Activated CD4-positive, alpha-beta memory T cell treated with anti-CD3 and anti-CD28 coated beads for 36 hours (primary cell): ENCODE results near the gene DNAH17. TPM values are rescaled to one million over a fixed set of nuclear protein-coding genes. Genes with fewer than 3 reads are reported as not detected.

Source experiments
- CTCF ChIA-PET: fragments of 350-600 bp; sonication (Branson Sonifier 250); formaldehyde crosslinking; loops from one replicate; lab custom pipeline; 2021; ENCODE audit warnings: antibody characterized with exemption, inconsistent platforms; lab: Charles Lee
- POLR2A ChIA-PET: fragments of 350-600 bp; sonication (Branson Sonifier 250); formaldehyde crosslinking; loops from one replicate; lab custom pipeline; 2021; ENCODE audit warnings: antibody characterized with exemption; lab: Charles Lee
- DNase-seq: peaks from one replicate; pipeline ENCODE4 v3.0.0-alpha.2; 2020
- H3K27ac Mint-ChIP-seq: one replicate; pipeline ENCODE4 v1.8.0; 2021; ENCODE audit warnings: mixed read lengths
- H3K27me3 Mint-ChIP-seq: one replicate; pipeline ENCODE4 v1.8.0; 2021; ENCODE audit warnings: mixed read lengths
- H3K36me3 Mint-ChIP-seq: one replicate; pipeline ENCODE4 v1.8.0; 2021; ENCODE audit warnings: mixed read lengths
- H3K4me1 Mint-ChIP-seq: one replicate; pipeline ENCODE4 v1.8.0; 2021; ENCODE audit warnings: low read depth, mixed read lengths
- H3K4me3 Mint-ChIP-seq: one replicate; pipeline ENCODE4 v1.8.0; 2021; ENCODE audit warnings: mild to moderate bottlenecking, mixed read lengths
- H3K9me3 Mint-ChIP-seq: one replicate; pipeline ENCODE4 v1.8.0; 2021; ENCODE audit warnings: mixed read lengths
- intact Hi-C: fragments of 100-400 bp; cut with micrococcal nuclease; formaldehyde crosslinking; loops from one replicate; pipeline ENCODE4 v1.15.1; 2023
- total RNA-seq, 2 experiments: library from RNA; stranded (reverse); gene quantifications; one replicate each; pipeline ENCODE4 v1.2.3, GENCODE V29; 2021

Gene DNAH17
- total RNA-seq, 2 experiments from 2014 or later, result 0.21 to 0.29 TPM

DNA sequence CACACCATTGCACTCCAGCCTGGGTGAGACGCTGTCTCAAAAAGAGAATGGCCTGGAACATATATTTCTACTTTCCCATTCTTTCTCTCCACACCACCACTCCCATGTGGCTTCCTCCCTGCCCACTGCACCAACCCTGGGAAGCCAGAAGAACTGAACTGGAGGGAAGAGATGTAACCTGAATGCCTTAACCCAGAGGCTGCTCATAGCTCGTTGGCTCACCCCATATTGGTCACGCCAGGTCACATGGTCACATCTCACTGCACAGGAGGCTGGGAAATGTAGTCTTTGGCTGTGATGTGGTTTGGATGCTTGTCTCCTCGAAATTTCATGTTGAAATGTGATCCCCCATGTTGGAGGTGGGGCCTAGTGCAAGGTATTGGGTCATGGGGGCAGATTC, 5.9 kb upstream of the DNAH17 start:
- Mint-ChIP-seq H3K27ac (no peak overlapping the region), H3K4me3 (no peak overlapping the region), H3K9me3 (no peaks in the 10 kb centered on the region), H3K4me1 (no peaks in the 10 kb centered on the region), H3K27me3 (peaks cover 1% of the 10 kb centered on the region), H3K36me3 (no peaks in the 10 kb centered on the region)
- ChIA-PET POLR2A (no interaction called here), CTCF (no interaction called here)
- no peak for DNase-seq
- intact Hi-C loops, result no loop called here

GRCh38 chr17:78581304-78581703, 4.1 kb upstream of the DNAH17 start:
- intact Hi-C loops, result no loop called here
- DNase-seq, result no peak
- Mint-ChIP-seq H3K27me3 (peaks cover 1% of the 10 kb centered on the region), H3K4me3 (no peak overlapping the region), H3K36me3 (no peaks in the 10 kb centered on the region), H3K27ac (no peak overlapping the region), H3K9me3 (no peaks in the 10 kb centered on the region), H3K4me1 (no peaks in the 10 kb centered on the region)
- ChIA-PET POLR2A (no interaction called here), CTCF (no interaction called here)

- ChIA-PET CTCF (no interaction called here), POLR2A (no interaction called here)
- Mint-ChIP-seq H3K4me1 (no peaks in the 10 kb centered on the region), H3K4me3 (no peak overlapping the region), H3K27me3 (peaks cover 1% of the 10 kb centered on the region), H3K27ac (no peak overlapping the region), H3K9me3 (no peaks in the 10 kb centered on the region), H3K36me3 (no peaks in the 10 kb centered on the region)
- intact Hi-C loops, result no loop called here
- DNase-seq, result no peak
Measured at GRCh38 chr17:78580277-78580804, 3.1 kb upstream of the DNAH17 start.

DNA sequence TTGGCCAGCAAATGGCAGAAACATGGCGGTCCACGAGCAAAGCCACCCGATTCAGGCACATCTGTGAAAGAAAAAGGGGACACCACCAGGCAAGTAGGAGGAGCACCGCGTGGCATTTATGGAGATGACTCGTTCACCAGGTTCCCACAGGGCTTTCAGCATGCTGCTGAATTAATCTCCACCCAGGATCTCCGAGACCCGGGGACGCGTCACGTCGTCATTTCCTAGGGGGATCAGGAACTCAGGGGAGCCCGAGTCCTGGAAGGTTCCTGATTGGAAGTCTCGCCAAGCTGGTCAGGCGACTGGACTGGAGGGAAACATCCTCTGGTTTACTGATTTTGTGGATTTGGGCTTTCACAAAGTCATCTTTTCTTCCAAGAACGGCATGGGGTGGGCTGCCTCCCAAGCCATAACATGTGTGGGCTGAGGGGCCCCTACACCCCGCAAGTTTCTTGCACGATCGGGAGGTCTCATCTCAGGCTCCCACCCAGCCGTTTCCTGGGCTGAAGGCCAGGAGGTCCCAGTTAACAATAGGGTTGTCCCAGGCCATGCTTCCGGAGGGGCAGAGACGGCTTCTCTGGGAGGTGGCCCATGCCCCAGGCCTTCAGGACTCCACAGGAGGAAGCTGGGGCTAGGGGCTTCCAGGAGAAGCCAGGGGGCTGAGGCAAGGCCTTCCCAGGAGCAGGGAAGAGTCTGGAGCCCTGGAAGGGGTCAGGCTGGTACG, 645 bp downstream of the DNAH17 start:
- no peak overlapping the region for H3K4me3 Mint-ChIP-seq
- ChIA-PET CTCF (interaction anchor here (0.6 kb wide), 1 partner anchor 568 kb away, joined by 3 read pairs; no protein-coding TSS in a partner anchor), POLR2A (no interaction called here)
- intact Hi-C loops, result no loop called here
- H3K9me3 Mint-ChIP-seq, result no peaks in the 10 kb centered on the region
- H3K27me3 Mint-ChIP-seq, result peaks cover 1% of the 10 kb centered on the region
- no peaks in the 10 kb centered on the region for H3K36me3 Mint-ChIP-seq
- no peak overlapping the region for H3K27ac Mint-ChIP-seq
- H3K4me1 Mint-ChIP-seq, result no peaks in the 10 kb centered on the region
- DNase-seq, result no peak

DNA sequence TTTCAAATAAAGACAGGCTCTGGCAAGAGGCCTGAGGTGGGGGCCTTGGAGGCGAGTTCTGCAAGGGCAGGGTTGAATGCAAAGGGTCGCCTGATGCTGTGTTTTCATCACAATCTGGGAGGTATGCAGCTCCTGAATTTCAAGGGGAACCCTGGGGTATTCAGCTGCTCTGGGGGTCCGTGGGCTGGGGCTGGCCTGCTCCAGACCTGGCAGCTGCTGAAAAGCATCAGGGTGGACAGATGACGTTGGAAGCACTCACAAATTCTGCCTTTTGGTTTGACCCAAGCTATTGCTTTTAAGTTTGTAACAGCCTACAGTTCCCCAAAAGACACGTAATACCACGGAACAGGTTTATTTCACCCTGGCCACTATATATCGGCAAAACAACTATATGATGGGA, 1.3 kb downstream of the DNAH17 start:
- POLR2A ChIA-PET, result no interaction called here
- peaks cover 1% of the 10 kb centered on the region for H3K27me3 Mint-ChIP-seq
- no peaks in the 10 kb centered on the region for H3K9me3 Mint-ChIP-seq
- no peak overlapping the region for H3K4me3 Mint-ChIP-seq
- intact Hi-C loops, result no loop called here
- DNase-seq, result no peak
- no peak overlapping the region for H3K27ac Mint-ChIP-seq
- H3K36me3 Mint-ChIP-seq, result no peaks in the 10 kb centered on the region
- CTCF ChIA-PET, result no interaction called here
- no peaks in the 10 kb centered on the region for H3K4me1 Mint-ChIP-seq

DNA sequence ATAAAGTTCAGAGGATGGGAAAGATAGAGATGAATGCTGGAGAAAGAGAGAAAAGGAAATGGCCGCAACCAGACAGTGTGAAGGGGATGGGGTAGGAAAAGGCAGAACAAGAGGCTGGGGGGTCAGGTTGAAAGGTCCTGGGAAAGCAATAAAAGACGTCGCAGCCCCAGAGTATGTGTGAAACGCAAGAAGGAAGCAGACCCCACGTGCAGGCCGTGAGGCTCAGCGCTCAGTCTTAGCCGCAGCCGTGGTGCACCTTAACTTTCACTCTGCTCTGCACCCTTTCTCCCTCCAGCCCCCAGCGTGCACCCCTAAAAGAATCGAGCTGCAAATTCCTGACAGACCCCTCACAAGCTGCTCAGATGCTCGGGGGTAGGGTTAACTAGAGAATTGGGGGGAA, 1.9 kb downstream of the DNAH17 start:
- Mint-ChIP-seq H3K4me3 (no peak overlapping the region), H3K27ac (no peak overlapping the region), H3K9me3 (no peaks in the 10 kb centered on the region), H3K36me3 (no peaks in the 10 kb centered on the region), H3K27me3 (peaks cover 1% of the 10 kb centered on the region), H3K4me1 (no peaks in the 10 kb centered on the region)
- intact Hi-C loops, result no loop called here
- CTCF ChIA-PET, result no interaction called here
- no peak for DNase-seq
- POLR2A ChIA-PET, result no interaction called here

- peaks cover 1% of the 10 kb centered on the region for H3K27me3 Mint-ChIP-seq
- H3K4me1 Mint-ChIP-seq, result no peaks in the 10 kb centered on the region
- H3K9me3 Mint-ChIP-seq, result no peaks in the 10 kb centered on the region
- no peak overlapping the region for H3K27ac Mint-ChIP-seq
- no peak overlapping the region for H3K4me3 Mint-ChIP-seq
- peak; percentile 27 for DNase-seq
- ChIA-PET POLR2A (no interaction called here), CTCF (no interaction called here)
- intact Hi-C loops, result no loop called here
- H3K36me3 Mint-ChIP-seq, result no peaks in the 10 kb centered on the region
Measured at GRCh38 chr17:78573955-78574354, 3.2 kb downstream of the DNAH17 start.

GRCh38 chr17:78572239-78573205, 4.7 kb downstream of the DNAH17 start:
- DNase-seq, result no peak
- Mint-ChIP-seq H3K4me3 (no peak overlapping the region), H3K36me3 (no peaks in the 10 kb centered on the region), H3K9me3 (no peaks in the 10 kb centered on the region), H3K27me3 (peaks cover 3% of the 10 kb centered on the region), H3K4me1 (no peaks in the 10 kb centered on the region), H3K27ac (no peak overlapping the region)
- CTCF ChIA-PET, result no interaction called here
- intact Hi-C loops, result no loop called here
- POLR2A ChIA-PET, result no interaction called here

DNA sequence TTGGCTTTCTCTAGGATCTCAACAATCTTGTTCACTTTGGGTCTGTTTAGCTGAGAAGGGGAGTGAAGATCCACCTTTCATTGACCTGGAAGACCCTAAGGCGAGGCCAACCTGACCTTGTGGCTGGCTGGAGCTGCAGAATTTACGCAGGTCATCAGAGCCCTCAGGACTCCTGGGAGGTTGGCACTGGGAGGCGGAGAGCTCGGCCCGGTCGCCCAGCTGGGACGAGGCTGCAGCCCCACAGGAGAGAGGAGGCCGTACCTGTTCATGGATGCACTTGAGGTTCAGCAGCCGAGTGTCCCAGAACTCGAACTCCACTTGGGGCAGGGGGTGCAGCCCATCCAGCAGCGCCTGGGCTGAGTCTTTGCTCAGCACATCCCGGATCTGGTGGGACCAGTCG, 5.9 kb downstream of the DNAH17 start:
- POLR2A ChIA-PET, result no interaction called here
- H3K9me3 Mint-ChIP-seq, result no peaks in the 10 kb centered on the region
- H3K27me3 Mint-ChIP-seq, result peaks cover 3% of the 10 kb centered on the region
- no peaks in the 10 kb centered on the region for H3K36me3 Mint-ChIP-seq
- no peak overlapping the region for H3K27ac Mint-ChIP-seq
- no peaks in the 10 kb centered on the region for H3K4me1 Mint-ChIP-seq
- CTCF ChIA-PET, result no interaction called here
- intact Hi-C loops, result no loop called here
- H3K4me3 Mint-ChIP-seq, result no peak overlapping the region
- DNase-seq, result no peak

GRCh38 chr17:78568494-78569115, 8.6 kb downstream of the DNAH17 start:
- no peak for DNase-seq
- intact Hi-C loops, result no loop called here
- no peaks in the 10 kb centered on the region for H3K4me1 Mint-ChIP-seq
- no peaks in the 10 kb centered on the region for H3K9me3 Mint-ChIP-seq
- POLR2A ChIA-PET, result no interaction called here
- no peaks in the 10 kb centered on the region for H3K36me3 Mint-ChIP-seq
- H3K27me3 Mint-ChIP-seq, result peaks cover 3% of the 10 kb centered on the region
- CTCF ChIA-PET, result no interaction called here
- no peak overlapping the region for H3K27ac Mint-ChIP-seq
- no peak overlapping the region for H3K4me3 Mint-ChIP-seq

DNA sequence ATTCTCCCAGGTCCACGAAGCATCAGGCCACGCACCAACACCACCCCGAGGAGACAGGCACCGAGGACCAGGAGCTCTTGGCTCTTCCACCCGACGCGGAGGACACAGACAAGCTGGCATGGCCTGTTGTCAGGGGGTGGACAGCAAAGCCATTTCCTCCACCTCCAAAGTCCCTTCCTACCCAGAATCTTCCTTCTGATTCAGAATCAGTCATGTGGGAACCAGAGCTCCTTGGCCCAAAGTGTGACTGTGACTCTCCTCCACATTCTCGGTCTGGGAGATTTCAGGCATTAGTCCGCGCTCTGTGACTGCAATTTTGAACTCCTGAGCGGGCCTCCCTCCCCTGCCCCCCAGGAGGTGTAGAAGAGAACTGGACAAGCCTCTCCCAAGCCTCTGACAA, 9.2 kb downstream of the DNAH17 start:
- H3K4me1 Mint-ChIP-seq, result no peaks in the 10 kb centered on the region
- CTCF ChIA-PET, result no interaction called here
- intact Hi-C loops, result no loop called here
- no peak overlapping the region for H3K27ac Mint-ChIP-seq
- H3K9me3 Mint-ChIP-seq, result no peaks in the 10 kb centered on the region
- H3K36me3 Mint-ChIP-seq, result no peaks in the 10 kb centered on the region
- POLR2A ChIA-PET, result no interaction called here
- H3K27me3 Mint-ChIP-seq, result peaks cover 4% of the 10 kb centered on the region
- no peak for DNase-seq
- H3K4me3 Mint-ChIP-seq, result no peak overlapping the region

DNA sequence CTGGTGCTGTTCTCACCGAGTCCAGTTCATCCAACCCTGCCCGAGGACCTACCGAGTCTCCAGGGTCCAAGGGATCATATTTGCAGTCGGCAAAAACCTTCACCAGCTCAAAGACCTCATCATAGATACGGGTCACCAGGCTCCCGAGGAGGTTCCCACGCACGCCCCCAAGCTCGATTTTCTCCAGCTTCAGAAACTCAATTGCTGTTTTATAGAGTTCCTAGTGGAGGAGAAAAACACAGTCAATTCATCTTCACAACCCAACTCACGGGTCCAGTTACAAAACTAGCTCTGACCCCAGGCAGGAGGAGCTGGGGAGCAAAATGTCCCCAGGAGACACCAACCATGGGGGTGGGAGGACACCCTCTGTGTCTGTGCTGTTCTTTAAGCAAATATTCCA, 10.2 kb downstream of the DNAH17 start:
- no peak overlapping the region for H3K27ac Mint-ChIP-seq
- H3K36me3 Mint-ChIP-seq, result no peaks in the 10 kb centered on the region
- peaks cover 3% of the 10 kb centered on the region for H3K27me3 Mint-ChIP-seq
- no peak for DNase-seq
- ChIA-PET POLR2A (no interaction called here), CTCF (no interaction called here)
- H3K4me3 Mint-ChIP-seq, result no peak overlapping the region
- no peaks in the 10 kb centered on the region for H3K9me3 Mint-ChIP-seq
- no peaks in the 10 kb centered on the region for H3K4me1 Mint-ChIP-seq
- intact Hi-C loops, result no loop called here
